ENCODE results near the gene EDN1. TPM values are rescaled to one million over a fixed set of nuclear protein-coding genes. Genes with fewer than 3 reads are reported as not detected.

Gene EDN1
- total RNA-seq, result 10 to 100 TPM in 1 of 2 donors, 1 to 10 TPM in 1; 9.5 to 16.2 TPM

DNA sequence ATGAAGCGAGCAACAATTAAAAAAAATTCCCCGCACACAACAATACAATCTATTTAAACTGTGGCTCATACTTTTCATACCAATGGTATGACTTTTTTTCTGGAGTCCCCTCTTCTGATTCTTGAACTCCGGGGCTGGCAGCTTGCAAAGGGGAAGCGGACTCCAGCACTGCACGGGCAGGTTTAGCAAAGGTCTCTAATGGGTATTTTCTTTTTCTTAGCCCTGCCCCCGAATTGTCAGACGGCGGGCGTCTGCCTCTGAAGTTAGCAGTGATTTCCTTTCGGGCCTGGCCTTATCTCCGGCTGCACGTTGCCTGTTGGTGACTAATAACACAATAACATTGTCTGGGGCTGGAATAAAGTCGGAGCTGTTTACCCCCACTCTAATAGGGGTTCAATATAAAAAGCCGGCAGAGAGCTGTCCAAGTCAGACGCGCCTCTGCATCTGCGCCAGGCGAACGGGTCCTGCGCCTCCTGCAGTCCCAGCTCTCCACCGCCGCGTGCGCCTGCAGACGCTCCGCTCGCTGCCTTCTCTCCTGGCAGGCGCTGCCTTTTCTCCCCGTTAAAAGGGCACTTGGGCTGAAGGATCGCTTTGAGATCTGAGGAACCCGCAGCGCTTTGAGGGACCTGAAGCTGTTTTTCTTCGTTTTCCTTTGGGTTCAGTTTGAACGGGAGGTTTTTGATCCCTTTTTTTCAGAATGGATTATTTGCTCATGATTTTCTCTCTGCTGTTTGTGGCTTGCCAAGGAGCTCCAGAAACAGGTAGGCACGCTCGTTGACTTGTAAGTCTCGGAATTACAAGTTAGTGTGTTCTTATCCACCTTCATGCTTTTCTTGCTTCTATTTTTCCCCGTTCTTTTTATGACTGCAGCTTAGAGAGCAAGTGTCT is at the start of gene EDN1:
EDN1 (plus strand) TSS at position 429 of the 888 bp plus-strand sequence; CDS start at position 698, 269 bp downstream.
- H3K9me3 ChIP-seq, result no peaks in the 10 kb centered on the region
- peaks cover 3% of the 10 kb centered on the region for H3K36me3 ChIP-seq
- TF ChIP-seq, protein P1, sequence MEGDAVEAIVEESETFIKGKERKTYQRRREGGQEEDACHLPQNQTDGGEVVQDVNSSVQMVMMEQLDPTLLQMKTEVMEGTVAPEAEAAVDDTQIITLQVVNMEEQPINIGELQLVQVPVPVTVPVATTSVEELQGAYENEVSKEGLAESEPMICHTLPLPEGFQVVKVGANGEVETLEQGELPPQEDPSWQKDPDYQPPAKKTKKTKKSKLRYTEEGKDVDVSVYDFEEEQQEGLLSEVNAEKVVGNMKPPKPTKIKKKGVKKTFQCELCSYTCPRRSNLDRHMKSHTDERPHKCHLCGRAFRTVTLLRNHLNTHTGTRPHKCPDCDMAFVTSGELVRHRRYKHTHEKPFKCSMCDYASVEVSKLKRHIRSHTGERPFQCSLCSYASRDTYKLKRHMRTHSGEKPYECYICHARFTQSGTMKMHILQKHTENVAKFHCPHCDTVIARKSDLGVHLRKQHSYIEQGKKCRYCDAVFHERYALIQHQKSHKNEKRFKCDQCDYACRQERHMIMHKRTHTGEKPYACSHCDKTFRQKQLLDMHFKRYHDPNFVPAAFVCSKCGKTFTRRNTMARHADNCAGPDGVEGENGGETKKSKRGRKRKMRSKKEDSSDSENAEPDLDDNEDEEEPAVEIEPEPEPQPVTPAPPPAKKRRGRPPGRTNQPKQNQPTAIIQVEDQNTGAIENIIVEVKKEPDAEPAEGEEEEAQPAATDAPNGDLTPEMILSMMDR (IDR thresholded peaks at IDR 0.05), result peak; percentile 52
- intact Hi-C loops (cut with DNase I), result loop anchor here (2.0 to 10.0 kb wide), 3 partner anchors 55 to 317 kb away; no protein-coding TSS in a partner anchor
- peak within 1 kb of the TSS; percentile 79 for H3K27ac ChIP-seq
- peaks cover 8% of the 10 kb centered on the region for H3K4me1 ChIP-seq
- H3K4me3 ChIP-seq, result peak within 1 kb of the TSS; percentile 43
- H3K27me3 ChIP-seq, result no peaks in the 10 kb centered on the region
- H3K9ac ChIP-seq (ENCODE audit: low read depth in 2 of 2, low read length in 2 of 2), result peak within 1 kb of the TSS; percentile 16 to 89
- peak; percentile 83 for DNase-seq

DNA sequence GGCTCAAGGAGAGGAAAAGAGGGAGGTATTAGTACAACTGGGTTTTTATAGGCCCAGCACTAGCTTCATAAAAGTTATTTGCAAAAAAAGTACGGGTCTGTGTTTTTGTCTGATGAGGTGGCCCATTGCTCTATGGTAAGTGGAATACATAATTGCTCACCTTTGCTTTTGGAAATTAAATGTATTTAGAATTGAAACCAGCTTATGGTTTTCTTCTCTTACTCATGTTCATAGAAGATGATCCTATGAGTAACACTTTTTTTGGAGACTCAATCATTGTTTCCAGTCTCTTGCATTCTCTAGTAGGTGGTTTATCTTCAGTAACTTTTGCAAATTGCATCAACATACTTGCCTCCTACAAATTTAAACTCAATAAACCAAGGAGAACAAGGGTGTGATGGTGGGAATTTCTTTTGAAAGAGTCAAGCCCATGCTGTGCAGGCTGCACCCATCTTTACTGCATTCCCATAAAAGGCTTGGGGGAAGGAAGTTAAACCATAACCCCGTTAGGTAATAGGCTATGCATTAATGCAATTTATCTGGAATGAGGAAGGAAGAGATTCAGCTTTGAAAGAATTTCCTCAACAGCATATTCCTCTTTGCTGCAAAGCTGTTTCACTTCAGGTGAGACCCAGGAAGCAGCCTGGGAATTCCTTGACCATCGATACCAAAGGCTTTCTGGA is 48.5 kb upstream of the EDN1 start:
- intact Hi-C loops (cut with DNase I), result no loop called here
- DNase-seq, result no peak

DNA sequence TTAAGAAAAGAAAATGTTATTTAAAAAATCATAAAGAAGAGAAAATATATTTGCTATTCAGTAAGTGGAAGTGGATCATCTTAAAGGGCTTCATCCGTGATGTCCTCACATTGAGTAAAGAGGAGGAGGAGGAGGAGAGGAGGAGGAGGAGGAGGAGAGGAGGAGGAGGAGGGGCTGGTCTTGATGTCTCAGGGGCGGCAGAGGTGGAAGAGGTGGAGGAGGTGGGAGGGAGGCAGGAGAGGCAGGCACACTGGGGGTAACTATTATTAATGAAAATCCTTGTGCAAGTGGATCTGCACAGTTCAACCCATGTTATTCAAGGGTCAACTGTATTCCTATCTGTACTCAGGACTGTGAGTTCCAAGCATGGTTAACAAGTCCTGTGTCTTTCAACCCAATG is 47.0 kb upstream of the EDN1 start:
- Histone ChIP-seq H3K4me3 (no peak overlapping the region), H3K9ac (ENCODE audit: low read depth in 2 of 2, low read length in 2 of 2) (no peak overlapping the region), H3K4me1 (peaks cover 3% of the 10 kb centered on the region), H3K27ac (no peak overlapping the region), H3K27me3 (no peaks in the 10 kb centered on the region), H3K36me3 (no peaks in the 10 kb centered on the region), H3K9me3 (no peaks in the 10 kb centered on the region)
- TF ChIP-seq, protein P1 (IDR thresholded peaks at IDR 0.05), result no peak
- no peak for DNase-seq
- intact Hi-C loops (cut with DNase I), result no loop called here

More for the DNA sequence above, 48.5 kb upstream of the EDN1 start:
- Histone ChIP-seq H3K27me3 (no peaks in the 10 kb centered on the region), H3K9me3 (no peaks in the 10 kb centered on the region), H3K4me3 (no peak overlapping the region), H3K4me1 (peaks cover 3% of the 10 kb centered on the region), H3K9ac (ENCODE audit: low read depth in 2 of 2, low read length in 2 of 2) (peak overlapping the region in 1 of 2 donors; percentile 30), H3K27ac (peak overlapping the region; percentile 63), H3K36me3 (no peaks in the 10 kb centered on the region)
- TF ChIP-seq, protein P1 (IDR thresholded peaks at IDR 0.05), result no peak

DNA sequence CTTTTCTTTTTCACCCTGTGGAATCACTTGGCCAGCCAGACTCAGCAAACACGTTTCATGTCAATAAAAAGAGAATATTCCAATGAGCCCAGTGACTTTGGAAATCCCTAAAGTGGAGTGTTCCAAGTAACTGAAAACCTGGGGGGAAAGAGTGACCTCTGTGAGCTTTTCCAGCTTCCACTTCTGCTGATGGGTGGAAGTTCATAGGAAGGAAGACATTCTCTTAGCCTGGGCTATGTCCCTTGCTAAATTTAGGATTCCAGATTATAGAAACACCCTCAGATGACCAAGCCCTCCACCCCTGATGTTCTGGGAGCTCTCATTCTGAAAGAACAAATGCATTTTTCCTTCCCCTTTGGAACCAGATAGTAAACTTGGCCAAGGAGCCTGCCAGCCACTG is 44.8 kb upstream of the EDN1 start:
- no peak for DNase-seq
- intact Hi-C loops (cut with DNase I), result no loop called here
- H3K9ac ChIP-seq (ENCODE audit: low read depth in 2 of 2, low read length in 2 of 2), result no peak overlapping the region
- TF ChIP-seq, protein P1 (IDR thresholded peaks at IDR 0.05), result no peak
- no peaks in the 10 kb centered on the region for H3K9me3 ChIP-seq
- no peaks in the 10 kb centered on the region for H3K27me3 ChIP-seq
- no peak overlapping the region for H3K27ac ChIP-seq
- H3K36me3 ChIP-seq, result no peaks in the 10 kb centered on the region
- H3K4me1 ChIP-seq, result peaks cover 3% of the 10 kb centered on the region
- no peak overlapping the region for H3K4me3 ChIP-seq

DNA sequence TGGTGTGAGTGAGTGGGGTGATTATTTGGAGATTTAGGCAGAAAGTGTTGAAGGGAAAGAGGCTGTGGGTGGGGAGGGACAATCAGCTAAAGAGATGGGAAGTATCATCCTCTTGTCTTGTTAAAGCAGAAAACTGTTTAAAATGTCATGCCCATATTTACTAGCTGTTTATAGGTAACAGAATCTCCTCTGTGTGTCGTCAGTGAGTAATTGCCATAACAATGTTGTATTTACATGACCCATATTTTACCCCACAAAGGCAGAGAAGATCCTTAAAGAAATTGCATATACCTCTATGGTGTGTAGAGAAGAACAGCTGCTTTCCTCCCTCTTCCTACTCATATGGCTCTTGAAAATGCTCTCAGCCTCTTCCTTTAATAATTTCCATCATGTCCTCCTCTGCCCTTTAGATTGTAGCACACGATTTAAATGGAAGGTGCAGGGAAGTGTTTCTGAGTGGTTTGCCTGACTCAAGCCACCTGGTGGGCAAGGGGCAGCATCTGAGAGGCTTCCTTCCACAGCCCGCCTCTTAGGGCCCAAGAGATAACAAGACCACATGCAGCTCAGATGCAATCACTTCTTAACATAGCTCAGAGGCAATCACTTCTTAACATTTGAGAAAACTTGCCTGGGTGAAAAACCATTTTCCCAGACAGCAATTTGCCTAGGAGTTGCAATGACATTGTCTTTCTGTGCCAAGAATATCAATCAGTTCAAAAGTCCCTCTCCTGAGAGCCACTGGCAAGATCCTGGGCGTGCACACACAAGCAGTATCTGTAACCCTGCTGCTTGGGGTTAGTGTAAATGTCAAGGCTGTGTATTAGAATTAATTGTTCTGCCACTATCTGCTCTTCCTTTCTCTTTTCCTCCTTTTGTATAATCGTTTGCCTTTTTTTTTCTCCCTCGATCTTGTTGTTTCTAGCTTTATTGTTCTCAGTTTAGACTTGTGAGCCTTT is 44.1 kb upstream of the EDN1 start:
- H3K27ac ChIP-seq, result peak overlapping the region; percentile 15
- DNase-seq, result no peak
- H3K4me1 ChIP-seq, result peaks cover 3% of the 10 kb centered on the region
- no peak overlapping the region for H3K4me3 ChIP-seq
- TF ChIP-seq, protein P1 (IDR thresholded peaks at IDR 0.05), result no peak
- no peaks in the 10 kb centered on the region for H3K27me3 ChIP-seq
- no peaks in the 10 kb centered on the region for H3K9me3 ChIP-seq
- H3K36me3 ChIP-seq, result no peaks in the 10 kb centered on the region
- H3K9ac ChIP-seq (ENCODE audit: low read depth in 2 of 2, low read length in 2 of 2), result no peak overlapping the region
- intact Hi-C loops (cut with DNase I), result no loop called here

Data from colonic mucosa (tissue), 4 donors.